Measurements from ENCODE around the gene ZFP36L2.

DNA sequence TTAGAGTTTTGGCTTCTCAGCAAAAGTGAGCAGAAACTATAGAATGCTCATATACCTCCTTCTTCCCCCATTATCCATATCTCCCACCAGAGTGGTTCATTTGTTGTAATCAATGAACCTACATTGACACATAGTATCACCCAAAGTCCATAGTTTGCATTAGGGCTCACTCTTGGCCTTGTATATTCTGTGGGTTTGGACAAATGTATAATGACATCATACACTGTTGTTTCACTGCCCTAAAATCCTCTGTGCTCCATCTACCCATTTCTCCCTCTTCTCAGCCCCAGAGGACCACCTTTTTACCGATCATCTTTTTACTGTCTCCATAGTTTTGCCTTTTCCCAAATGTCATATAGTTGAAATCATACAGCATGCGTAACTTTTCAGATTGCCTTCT is 24.1 kb downstream of the ZFP36L2 start:
- TF ChIP-seq, protein P1, sequence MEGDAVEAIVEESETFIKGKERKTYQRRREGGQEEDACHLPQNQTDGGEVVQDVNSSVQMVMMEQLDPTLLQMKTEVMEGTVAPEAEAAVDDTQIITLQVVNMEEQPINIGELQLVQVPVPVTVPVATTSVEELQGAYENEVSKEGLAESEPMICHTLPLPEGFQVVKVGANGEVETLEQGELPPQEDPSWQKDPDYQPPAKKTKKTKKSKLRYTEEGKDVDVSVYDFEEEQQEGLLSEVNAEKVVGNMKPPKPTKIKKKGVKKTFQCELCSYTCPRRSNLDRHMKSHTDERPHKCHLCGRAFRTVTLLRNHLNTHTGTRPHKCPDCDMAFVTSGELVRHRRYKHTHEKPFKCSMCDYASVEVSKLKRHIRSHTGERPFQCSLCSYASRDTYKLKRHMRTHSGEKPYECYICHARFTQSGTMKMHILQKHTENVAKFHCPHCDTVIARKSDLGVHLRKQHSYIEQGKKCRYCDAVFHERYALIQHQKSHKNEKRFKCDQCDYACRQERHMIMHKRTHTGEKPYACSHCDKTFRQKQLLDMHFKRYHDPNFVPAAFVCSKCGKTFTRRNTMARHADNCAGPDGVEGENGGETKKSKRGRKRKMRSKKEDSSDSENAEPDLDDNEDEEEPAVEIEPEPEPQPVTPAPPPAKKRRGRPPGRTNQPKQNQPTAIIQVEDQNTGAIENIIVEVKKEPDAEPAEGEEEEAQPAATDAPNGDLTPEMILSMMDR (IDR thresholded peaks at IDR 0.05), result no peak
- TF ChIP-seq POLR2A (IDR thresholded peaks at IDR 0.05), result no peak
